ENCODE measurements around the gene ARID3A.

GRCh38 chr19:889662-890295 lies 36.1 kb upstream of the ARID3A start:
- TF ChIP-seq, protein P1, sequence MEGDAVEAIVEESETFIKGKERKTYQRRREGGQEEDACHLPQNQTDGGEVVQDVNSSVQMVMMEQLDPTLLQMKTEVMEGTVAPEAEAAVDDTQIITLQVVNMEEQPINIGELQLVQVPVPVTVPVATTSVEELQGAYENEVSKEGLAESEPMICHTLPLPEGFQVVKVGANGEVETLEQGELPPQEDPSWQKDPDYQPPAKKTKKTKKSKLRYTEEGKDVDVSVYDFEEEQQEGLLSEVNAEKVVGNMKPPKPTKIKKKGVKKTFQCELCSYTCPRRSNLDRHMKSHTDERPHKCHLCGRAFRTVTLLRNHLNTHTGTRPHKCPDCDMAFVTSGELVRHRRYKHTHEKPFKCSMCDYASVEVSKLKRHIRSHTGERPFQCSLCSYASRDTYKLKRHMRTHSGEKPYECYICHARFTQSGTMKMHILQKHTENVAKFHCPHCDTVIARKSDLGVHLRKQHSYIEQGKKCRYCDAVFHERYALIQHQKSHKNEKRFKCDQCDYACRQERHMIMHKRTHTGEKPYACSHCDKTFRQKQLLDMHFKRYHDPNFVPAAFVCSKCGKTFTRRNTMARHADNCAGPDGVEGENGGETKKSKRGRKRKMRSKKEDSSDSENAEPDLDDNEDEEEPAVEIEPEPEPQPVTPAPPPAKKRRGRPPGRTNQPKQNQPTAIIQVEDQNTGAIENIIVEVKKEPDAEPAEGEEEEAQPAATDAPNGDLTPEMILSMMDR (IDR thresholded peaks at IDR 0.05; ENCODE audit: insufficient read depth, low read length): no peak
- no peak for TF ChIP-seq GABPA (IDR thresholded peaks at IDR 0.05; ENCODE audit: low read depth)

All from HL-60 (cell line).